NCI-H1092 treated with DMSO at 0.1 percent for 48 hours (cell line): ENCODE data around the gene POLR3GL.

Experiments
- DNase-seq: peaks from one replicate; lab custom pipeline; 2025; lab: John Stamatoyannopoulos, UW

Gene POLR3GL

DNA sequence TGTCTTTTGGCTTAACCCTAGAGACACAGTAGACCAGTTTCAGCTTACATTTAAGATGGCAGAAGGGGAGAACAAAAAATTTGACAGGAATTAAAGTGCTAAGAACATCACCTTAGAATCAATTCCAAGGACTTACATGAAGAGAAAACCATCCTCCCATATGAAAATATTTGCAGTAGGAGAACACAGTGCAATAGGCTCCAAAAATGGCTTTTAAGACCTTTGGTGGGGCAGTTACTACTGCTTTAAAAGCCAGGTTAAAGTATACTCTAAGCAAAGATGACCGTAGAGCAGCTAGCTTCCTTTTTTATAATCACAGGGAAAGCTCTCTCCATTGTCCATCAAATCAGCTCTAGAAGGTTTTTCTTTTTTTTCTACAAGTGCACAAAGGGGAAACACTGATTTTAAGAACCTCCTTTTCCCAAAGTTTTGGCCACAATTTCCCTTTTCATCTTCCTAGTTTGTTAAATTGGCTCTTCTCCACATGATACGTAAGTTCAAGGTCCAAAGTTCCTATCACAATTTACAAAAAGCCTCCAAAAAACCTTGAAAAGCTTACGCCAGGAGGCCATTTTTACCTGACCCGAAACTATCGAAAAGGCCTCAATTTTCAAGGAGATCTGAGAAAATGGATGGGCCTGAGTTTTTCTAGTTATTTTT is 28.6 kb downstream of the POLR3GL start:
- no peak for DNase-seq

DNA sequence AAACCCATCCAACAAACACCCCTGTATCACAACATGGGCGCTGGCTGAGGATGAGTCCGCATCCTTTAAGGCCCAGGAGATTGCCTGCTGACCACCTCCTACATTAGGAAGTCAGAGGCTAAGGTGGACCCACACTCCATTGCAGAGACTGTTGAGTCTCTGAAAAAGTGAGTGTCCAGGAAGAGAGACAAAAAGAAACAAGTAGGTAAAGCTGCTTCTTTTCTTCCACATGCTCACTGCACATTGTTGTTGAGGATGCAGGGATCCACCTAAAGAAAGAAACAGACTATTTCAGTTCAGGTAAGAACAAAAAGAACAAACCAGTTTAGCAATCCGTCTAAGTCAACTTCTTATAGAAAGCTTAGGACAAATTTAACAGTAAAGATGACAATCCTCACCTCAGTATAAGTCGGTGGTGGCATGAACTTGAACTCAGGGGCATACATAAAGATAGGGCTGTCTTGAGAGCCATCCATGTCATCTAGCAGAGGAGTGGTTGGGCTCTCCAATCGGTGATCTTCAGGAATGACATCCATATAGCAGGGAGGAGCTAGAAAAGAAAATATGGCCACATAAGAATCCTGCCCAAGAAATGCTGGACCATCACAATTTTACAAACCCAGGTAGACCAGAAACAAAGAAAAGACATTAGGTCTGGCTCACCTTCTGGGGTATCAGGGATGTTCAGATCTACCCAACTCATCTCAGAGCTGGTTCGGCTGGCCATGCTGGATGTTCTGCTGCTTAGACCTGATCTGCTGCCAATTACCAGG is 29.3 kb downstream of the POLR3GL start:
- DNase-seq = no peak

DNA sequence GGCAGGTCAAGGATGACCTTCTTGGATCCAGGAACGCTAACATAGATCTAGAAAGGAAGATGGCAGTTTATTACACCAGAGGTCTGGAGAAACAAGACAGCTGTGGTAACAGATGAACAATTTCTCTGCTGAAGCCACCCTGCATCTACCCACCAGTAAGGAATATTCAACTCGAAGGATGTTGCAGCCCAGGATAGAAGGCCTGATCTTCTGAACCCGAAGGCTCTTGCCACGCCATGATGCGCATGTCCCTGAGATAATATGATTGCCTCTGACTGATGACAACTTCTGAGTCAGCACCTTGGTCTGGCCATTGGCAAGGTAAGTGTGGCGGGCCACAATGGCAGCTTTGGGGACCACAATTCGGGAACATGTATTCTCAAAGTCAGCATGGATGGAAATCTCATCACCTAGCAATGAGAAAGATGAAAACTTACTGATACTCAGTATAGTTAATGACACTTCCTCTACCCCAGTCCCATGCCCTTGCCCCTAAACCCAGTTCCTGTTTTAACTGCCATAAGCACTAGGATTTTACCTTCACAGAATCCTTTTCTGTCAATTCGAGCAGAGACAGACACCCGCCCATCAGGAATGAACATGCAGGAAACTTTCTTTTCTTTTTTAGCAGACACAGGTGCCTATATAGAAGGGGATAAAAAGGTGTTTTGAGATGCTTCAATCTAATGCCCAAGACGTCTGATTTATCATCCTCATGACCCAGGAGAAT is 30.1 kb downstream of the POLR3GL start:
- no peak for DNase-seq

DNA sequence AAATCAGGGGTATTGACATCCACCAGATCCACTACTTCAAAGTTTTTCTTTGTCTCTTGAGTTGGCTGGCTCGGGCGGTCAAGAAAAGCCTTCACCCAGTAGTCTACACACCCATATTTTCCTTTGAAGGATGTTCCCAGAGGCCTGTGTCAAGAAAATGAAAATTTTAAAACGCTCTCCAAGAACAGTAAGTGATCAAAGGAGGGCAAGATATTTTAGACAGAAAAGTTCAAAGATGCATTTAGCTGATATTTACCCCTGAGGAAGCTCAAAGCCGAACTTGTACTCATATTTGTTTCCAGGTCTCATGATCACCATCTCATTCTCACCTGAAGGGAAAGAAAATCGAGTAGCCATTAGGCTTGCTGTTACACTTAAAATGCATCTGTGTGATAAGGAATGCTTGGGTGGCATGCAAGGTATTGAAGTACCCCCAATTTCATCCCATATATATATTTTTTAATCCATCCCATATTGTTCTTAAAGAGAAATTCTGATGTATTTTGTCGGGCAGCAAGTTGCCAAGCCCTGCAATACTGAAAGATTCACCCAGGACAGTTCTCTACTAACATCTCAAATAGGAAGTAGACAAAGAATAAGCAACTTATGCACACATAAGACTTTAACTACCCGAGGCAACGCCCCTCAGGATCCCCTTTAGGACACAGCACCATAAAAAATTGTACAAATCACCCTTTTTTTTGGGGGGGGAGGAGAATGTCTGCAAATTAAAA is 30.8 kb downstream of the POLR3GL start:
- no peak for DNase-seq

DNA sequence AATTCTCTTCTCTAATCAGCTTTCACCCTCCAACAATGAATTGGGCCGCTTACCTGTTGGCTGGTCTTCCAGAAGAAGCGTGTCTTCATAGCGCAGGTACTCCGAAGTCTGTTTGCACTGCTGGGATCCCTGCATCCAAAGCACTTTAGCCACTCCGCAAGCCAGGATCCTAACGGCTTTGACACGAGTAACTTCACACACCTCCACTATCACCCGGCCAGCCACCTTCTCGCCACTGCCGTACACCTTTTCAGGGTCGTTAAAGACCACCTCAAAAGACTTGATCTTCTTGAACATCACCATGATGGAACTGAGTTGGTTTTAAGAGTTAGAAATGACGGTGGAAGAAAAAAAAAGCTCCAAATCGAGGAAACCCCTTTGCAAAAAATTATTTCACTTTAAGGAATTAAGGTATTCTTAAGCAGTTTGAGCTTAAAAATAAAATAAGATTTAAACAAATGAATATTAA is 31.5 kb downstream of the POLR3GL start:
- DNase-seq = peak; percentile 45

DNA sequence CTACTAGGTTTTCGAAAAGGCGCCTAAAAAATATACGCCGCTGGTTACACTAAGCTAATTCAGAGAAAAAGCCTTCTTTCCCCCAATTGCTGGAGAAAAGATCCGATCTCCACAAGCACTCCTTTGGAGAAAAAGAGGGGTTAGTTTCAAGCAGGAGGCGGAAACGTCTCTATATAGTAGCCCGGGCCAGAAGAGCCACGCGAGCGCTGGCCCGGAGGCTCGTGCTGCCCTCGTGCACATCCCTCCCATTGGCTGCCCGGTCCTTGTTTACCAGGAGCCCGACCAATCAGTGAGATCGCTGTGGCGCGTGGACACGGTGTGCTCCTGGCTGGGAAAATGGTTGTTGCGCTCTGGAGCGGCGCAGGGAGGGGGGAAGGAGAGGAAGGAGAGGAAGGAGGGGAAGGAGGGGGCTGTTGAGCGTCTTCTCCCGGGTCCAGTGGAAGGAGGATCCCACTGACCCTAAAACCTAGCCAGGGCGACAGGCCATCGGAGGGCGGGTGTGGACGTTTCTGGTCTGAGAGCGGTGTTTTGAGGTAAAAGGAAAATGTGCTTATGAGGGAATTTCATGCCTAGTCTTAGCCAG is 32.0 kb downstream of the POLR3GL start, which contains the start of gene TXNIP:
Gene TXNIP (minus strand): TSS at position 147 of the 583 bp plus-strand sequence. CDS start 313 bp downstream, outside the sequence.
- peak; percentile 99 for DNase-seq

DNA sequence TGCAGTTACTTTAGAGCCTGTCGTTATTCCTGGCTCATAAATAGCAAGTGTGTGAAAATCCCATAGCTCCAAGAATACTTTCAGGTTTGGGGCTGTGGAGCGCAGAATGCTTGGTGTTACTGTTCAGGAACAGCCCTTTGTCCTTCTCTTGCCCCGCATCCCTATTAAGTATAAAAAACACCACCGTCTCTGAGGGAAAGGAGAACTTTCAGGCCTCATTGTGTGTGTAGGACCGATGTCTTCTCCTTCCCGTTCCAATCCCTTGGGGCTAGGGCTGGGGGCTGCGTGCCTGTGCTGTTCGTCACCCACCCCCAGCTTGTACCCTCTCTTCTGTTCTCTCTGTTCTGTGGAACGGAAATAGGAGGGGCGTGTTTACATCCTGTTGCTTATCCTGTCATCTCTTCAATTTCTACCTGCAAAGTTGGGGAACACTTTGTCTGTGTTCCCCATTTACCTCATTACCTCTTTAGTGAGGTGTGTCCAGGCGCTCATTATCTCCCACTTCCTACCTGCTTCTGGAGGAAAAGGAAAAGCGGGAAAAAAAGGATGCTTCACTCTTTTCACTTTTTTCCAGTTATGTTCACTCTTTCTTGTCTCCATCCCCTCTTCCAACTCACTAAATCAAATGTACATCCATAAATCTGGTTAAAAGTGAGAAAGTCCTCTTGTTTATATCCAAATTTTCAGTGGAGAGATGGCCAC is 32.7 kb downstream of the POLR3GL start:
- DNase-seq = peak; percentile 61

DNA sequence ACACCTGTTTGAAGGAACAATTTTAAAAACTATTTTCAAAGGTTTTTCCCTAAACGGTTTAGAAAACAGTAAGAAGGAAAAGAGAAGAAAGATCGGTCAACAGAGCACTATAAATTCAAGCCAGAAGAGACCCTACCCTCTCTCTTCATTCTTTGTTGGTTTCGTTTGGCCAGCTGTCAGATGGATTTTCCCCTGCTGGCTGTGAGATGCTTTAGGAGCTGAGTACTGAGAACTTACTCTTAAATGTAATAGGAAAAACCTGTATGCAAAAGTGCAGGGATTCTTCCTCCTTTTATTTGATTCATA is 33.2 kb downstream of the POLR3GL start:
- peak; percentile 56 for DNase-seq

DNA sequence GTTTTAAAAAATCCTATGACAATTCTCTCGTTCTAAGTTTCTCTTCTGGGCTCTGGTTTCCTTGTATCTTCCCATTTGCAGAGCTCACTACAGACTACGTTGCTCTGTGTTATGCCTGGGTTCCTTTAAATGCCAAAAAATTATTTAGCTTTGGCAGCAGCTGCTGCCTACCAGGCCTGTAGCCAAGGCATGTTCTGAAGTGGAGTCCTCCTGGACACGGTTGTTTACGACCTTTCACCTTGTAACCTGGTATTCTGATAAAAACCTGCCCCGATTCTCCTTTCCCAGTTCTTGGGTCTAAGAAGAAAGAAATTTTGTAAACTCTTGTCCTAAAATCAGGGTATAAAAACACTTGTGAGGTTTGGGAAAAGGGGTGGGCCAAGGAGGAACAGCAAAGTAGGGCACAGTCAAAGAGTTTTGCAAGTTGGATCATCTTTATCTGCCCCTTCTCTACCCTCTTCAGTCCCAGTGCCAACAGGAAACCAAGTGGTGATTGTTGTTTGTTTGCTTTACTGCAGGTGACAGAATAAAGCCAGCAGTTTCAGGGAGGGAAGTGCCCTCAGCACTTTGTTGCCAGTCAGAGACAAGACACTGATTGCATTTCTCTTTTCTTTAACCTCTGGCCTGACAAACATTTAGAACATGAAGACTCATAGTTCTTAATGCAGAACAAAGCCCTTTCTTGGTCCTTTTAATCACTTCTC is 35.0 kb downstream of the POLR3GL start:
- DNase-seq = peak; percentile 97

DNA sequence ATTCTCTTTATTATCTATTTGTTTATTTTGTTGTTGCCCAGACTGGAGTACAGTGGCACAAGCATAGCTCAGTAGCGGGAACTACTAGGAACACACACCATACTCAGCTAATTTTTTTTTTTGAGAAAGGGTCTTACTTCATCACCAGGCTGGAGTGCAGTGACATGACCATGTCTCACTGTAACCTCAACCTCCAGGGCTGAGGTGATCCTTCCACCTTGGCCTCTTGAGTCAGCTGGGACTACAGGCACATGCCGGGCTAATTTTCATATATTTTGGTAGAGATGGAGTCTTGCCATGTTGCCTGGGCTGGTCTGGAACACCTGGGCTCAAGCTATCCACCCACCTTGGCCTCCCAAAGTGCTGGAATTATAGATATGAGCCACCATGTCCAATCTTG is 37.2 kb downstream of the POLR3GL start:
- no peak for DNase-seq

DNA sequence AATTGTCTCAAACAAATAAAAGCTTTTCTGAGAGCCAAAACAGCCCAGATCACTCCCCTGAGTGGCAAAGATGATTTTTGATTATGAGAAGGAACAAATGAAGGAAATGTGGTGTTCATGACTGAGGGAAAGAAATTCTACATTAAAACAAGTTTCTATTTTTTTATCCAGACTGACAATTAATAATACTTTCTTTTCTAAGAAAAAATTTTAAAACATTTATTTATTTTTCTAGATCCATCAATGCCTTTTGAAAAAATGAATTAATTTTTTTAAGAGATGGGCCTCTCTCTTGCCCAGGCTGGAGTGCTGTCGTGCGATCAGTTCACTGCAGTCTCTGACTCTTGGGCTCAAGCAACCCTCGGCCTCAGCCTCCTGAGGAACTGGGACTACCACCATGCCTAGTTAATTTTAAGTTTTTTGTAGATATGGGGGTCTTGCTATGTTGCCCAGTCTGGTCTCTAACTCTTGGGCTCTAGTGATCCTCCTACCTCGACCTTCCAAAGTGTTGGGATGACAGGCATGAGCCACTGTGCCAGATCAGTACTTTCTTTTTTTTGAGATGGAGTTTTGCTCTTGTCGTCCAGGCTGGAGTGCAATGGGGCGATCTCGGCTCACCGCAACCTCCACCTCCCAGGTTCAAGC is 43.1 kb downstream of the POLR3GL start:
- DNase-seq = no peak

DNA sequence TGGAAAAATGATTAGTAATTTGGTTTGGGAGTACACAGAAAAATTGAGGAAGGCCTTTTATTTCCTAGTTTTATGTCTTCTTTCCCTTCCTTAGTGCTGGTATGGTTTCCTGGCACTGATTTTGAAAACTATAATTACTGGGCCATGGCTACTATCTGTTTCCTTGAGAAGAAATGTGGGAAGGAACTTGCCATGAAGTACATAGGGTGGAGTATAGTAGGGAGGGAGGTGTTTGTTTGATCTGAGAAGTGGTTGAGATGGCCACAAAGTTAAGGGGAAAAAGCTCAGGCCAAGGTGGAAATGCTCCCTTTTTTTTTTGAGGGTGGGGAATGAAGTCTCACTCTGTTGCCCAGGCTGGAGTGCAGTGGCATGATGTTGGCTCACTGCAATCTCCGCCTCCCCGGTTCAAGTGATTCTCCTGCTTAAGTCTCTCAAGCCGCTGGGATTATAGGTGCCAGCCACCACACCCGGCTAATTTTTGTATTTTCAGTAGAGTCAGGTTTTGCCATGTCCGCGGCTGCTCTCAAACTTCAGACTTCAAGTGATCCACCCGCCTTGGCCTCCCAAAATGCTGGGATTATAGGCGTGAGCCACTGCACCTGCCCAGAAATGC is 45.7 kb downstream of the POLR3GL start:
- no peak for DNase-seq

DNA sequence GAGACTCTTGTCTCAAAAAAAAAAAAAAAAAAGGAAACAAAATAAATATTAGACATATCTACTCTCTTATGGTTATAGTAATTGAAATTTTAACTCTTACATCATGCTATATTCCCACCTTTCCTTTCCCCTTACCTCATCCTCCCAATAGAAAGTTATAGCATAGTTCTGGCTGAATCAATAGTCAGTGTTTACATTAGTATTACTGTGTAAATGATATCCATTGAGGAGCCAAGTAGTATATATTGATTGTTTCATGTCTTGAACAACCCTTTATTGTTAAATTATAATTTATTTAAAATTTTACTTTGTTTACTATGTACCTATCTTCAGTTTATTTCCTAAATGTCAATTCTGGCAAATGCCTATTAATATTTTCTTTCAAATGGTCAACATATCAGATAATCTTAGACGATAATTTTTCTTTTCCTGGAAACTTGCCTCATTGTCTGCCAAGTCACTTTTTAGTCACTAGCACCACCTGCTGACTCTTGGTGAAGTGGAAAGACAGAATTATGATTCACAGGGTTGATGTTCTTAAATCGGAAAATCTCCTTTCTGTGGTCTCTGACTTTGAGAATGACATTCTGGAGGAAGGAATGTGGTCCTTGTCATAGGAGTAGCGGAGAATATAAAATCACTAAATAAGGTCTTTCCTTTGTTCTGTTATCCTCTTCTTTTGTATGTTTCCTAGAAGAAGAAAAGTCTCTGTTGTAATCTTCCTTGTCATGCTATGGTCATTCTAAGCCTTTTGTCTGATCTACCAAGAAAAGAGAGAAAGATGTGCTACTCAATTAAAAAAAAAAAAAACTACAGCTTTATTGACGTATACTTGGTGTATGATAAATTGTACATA is 48.4 kb downstream of the POLR3GL start:
- DNase-seq = peak; percentile 77

DNA sequence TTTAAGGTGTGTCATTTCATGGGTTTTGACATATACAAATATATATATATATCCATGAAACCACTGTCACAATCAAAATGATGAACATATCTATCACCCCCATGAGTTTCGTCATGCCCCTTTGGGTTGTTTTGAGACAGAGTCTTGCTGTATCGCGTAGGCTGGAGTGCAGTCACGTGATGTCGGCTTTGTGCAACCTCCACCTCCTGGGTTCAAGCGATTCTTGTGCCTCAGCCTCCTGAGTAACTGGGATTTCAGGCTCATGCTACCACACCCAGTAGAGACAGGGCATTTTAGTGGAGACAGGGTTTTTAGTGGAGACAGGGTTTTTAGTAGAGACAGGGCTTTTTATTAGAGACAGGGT is 49.1 kb downstream of the POLR3GL start:
- no peak for DNase-seq

DNA sequence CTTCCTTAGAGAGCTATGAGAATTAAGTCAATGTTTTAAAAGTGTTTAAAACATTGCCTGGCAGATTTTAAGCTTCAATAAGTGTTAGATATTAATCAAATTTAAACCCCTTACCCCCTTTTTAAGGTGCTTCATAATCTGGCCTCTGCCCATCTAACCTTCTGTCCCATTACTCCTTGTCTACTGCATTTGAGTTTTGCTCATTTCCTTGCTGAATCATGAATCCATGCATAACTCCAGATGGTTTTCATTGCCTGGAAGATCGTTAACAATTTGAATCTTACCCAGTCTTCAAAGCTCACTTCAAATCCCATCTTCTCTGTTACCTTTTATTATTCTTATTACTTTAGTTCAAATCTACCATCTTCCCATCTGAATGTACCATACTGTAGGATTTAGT is 52.4 kb downstream of the POLR3GL start:
- DNase-seq = no peak

DNA sequence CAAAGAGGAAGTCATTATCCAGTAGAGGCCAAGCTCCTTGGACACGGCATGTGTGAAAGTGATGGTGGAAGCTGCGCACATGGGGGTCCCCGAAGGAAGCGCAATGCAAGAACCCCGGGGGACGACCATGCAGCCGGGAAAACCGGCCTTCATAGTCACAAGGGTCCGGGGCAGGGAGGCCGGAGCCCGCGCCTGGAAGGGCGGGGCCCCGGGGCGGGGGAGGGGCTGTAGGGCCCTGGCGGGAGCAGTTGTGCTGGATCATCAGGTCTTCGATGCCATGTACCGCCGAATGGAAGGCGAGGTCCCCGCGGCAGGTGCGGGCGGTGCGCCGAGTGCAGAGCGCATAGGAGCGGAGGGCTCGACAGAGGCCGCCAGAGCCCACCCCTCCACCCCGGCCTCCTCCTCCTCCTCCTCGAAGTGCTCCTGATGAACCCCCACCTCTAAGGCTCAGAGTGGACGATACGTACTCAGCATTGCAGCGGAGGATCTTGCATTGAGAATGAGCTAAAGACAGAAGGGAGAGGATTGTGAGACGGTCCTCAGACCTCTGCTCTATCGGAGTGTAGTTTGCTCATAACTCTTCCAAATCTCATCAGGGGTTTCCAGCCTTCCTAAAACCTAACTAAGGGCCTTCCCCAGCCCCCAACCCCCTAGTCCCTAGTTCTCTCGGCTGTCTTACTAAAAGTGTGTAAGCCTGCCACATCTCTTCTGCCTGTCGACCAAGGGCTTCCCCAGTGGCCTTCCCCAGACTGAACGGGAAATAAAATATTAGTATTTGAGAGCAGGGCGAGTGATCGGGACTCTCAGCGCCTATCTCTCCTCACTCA is 55.0 kb downstream of the POLR3GL start:
- DNase-seq = no peak

DNA sequence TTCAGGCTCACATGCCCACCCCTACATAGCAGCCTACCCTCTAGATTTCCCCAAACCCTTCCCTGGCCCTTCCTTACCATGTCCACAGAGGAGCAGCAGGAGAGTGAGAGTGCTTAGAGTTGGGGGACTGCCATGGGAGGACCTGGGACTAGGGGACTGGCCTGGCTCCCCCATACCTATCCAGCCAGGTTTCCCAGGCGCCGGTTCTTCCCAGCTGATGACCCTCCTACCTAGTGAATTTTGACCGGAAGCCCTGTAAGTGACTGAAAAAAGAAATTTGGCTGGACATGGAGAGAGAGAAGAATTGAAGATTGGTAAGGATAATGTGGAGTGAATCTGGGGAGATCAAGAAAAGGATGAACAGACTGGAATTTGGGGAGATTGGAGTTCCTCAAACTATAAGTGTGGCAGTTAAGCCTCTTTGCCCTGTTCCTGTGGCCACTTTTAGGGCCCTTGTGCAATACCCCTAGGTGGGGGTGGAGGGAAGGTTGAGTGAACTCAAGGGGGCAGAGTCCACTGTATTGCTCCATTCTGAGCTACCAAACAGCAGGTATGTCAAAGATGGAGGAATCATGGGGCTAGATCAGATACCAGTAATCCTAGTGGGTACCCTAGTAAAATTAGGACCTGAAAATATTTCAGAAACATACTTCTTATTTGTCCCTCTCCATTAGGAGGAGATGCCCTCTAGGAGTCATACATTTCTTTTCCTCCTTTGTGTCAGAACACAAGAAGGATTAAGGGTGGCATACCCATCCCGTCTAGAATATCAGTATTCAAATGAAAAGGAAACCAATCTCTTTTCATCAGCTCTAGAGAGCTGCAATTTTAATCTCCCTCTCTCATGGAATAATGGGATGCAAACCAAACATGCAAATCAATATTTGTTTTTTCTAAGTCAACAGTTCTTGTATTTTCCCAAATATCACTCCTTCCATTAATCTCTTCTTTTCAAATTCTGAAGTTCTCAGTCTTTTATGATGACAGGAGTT is 55.9 kb downstream of the POLR3GL start:
- DNase-seq = no peak
